Measurements from ENCODE around the gene RNF126.

RNF126 gene

GRCh38 chr19:620166-620862 lies 42.7 kb downstream of the RNF126 start:
- no peak overlapping the region for H3K4me3 ChIP-seq (IDR thresholded peaks at IDR 0.05; ENCODE audit: insufficient read depth, low read depth, low read length)
- no peak overlapping the region for H3K4me2 ChIP-seq
- no peak overlapping the region for H2AFZ ChIP-seq (ENCODE audit: low read depth)
- no peak overlapping the region for H3K9ac ChIP-seq
- no peaks in the 10 kb centered on the region for H3K4me1 ChIP-seq (ENCODE audit: low read depth, poor library complexity, severe bottlenecking)
- no peak overlapping the region for H3K27ac ChIP-seq
- no peak for TF ChIP-seq CTCF (conservative IDR thresholded peaks at IDR 0.05; ENCODE audit: low read depth, low read length)
- no peaks in the 10 kb centered on the region for H4K20me1 ChIP-seq (ENCODE audit: insufficient read depth)
- no peaks in the 10 kb centered on the region for H3K36me3 ChIP-seq (ENCODE audit: insufficient read depth)
- no peaks in the 10 kb centered on the region for H3K79me2 ChIP-seq (ENCODE audit: insufficient read depth, low read depth)
- H3K27me3 ChIP-seq (ENCODE audit: insufficient read depth, low read depth) = no peaks in the 10 kb centered on the region

- no peaks in the 10 kb centered on the region for H3K4me1 ChIP-seq (ENCODE audit: low read depth, poor library complexity, severe bottlenecking)
- no peak for TF ChIP-seq CTCF (conservative IDR thresholded peaks at IDR 0.05; ENCODE audit: low read depth, low read length)
- H3K27ac ChIP-seq = no peak overlapping the region
- no peak overlapping the region for H3K4me3 ChIP-seq (IDR thresholded peaks at IDR 0.05; ENCODE audit: insufficient read depth, low read depth, low read length)
- no peaks in the 10 kb centered on the region for H3K79me2 ChIP-seq (ENCODE audit: insufficient read depth, low read depth)
- H3K27me3 ChIP-seq (ENCODE audit: insufficient read depth, low read depth) = no peaks in the 10 kb centered on the region
- H4K20me1 ChIP-seq (ENCODE audit: insufficient read depth) = no peaks in the 10 kb centered on the region
- no peak overlapping the region for H2AFZ ChIP-seq (ENCODE audit: low read depth)
- H3K36me3 ChIP-seq (ENCODE audit: insufficient read depth) = no peaks in the 10 kb centered on the region
- no peak overlapping the region for H3K4me2 ChIP-seq
- H3K9ac ChIP-seq = no peak overlapping the region
Measured at GRCh38 chr19:619286-620002, 43.6 kb downstream of the RNF126 start.

GRCh38 chr19:618674-619285 lies 44.2 kb downstream of the RNF126 start:
- no peaks in the 10 kb centered on the region for H3K4me1 ChIP-seq (ENCODE audit: low read depth, poor library complexity, severe bottlenecking)
- H3K4me3 ChIP-seq (IDR thresholded peaks at IDR 0.05; ENCODE audit: insufficient read depth, low read depth, low read length) = no peak overlapping the region
- no peak for TF ChIP-seq CTCF (conservative IDR thresholded peaks at IDR 0.05; ENCODE audit: low read depth, low read length)
- no peaks in the 10 kb centered on the region for H3K79me2 ChIP-seq (ENCODE audit: insufficient read depth, low read depth)
- no peaks in the 10 kb centered on the region for H3K36me3 ChIP-seq (ENCODE audit: insufficient read depth)
- no peak overlapping the region for H3K27ac ChIP-seq
- H3K27me3 ChIP-seq (ENCODE audit: insufficient read depth, low read depth) = no peaks in the 10 kb centered on the region
- no peak overlapping the region for H3K4me2 ChIP-seq
- H3K9ac ChIP-seq = no peak overlapping the region
- H2AFZ ChIP-seq (ENCODE audit: low read depth) = no peak overlapping the region
- no peaks in the 10 kb centered on the region for H4K20me1 ChIP-seq (ENCODE audit: insufficient read depth)

GRCh38 chr19:618247-618619 lies 44.8 kb downstream of the RNF126 start:
- Histone ChIP-seq H3K36me3 (ENCODE audit: insufficient read depth) (no peaks in the 10 kb centered on the region), H2AFZ (ENCODE audit: low read depth) (no peak overlapping the region), H3K4me2 (no peak overlapping the region), H3K4me1 (ENCODE audit: low read depth, poor library complexity, severe bottlenecking) (no peaks in the 10 kb centered on the region), H3K79me2 (ENCODE audit: insufficient read depth, low read depth) (no peaks in the 10 kb centered on the region), H3K27me3 (ENCODE audit: insufficient read depth, low read depth) (no peaks in the 10 kb centered on the region), H3K9ac (no peak overlapping the region), H4K20me1 (ENCODE audit: insufficient read depth) (no peaks in the 10 kb centered on the region), H3K4me3 (IDR thresholded peaks at IDR 0.05; ENCODE audit: insufficient read depth, low read depth, low read length) (no peak overlapping the region), H3K27ac (no peak overlapping the region)
- no peak for TF ChIP-seq CTCF (conservative IDR thresholded peaks at IDR 0.05; ENCODE audit: low read depth, low read length)

All from KMS-11 (cell line).